ENCODE data around the gene CD244.
"Not testable (repeated sequence)": the region's sequence is repeated elsewhere in the genome, so short reads cannot be mapped to it uniquely, and the experiment has no call there.

CD244 gene, protein sequence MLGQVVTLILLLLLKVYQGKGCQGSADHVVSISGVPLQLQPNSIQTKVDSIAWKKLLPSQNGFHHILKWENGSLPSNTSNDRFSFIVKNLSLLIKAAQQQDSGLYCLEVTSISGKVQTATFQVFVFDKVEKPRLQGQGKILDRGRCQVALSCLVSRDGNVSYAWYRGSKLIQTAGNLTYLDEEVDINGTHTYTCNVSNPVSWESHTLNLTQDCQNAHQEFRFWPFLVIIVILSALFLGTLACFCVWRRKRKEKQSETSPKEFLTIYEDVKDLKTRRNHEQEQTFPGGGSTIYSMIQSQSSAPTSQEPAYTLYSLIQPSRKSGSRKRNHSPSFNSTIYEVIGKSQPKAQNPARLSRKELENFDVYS

DNA sequence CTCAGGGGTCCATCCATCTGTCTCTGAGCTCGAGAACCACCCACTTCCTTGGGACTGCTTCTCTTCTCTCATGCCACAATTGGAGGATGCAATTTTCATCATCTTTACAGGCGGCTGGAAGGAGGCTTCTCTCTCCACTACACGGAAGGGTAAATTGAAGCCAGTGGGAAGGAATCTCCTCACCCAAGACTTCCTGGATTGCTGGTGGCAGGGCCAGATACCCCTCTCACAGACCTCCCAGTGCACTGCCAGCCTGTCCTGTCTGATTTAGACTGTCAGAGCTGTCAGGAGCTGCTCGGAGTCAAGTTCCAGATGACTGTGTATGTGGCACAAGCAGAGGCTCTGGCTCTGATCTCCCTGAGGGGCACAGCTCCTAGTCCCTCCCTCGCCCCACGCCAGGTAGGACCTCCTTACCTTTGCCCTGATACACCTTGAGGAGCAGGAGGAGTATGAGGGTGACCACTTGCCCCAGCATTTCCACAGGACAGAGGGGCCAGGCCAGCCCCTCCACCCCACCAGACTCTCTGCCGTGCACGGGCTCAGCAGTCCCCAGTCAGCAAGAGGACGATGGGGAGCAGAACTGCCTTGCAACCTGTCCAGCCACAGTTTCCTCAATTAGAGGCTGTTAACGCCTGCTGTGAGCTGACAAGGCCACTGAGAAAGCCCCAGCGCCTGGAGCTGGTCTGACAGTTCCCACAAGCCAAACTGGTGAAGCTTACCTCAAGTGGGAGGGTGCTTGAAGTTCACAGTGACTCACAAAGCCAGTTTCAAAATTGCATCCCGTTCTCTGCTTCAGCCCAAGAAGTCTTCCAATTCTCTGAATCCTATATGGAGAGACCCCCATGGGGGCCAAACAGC, at the start of gene CD244:
Gene CD244 (minus strand): TSS at position 685 of the 858 bp plus-strand sequence. CDS start 210 bp downstream, at position 475.
- DNase-seq, result peak; percentile 73

DNA sequence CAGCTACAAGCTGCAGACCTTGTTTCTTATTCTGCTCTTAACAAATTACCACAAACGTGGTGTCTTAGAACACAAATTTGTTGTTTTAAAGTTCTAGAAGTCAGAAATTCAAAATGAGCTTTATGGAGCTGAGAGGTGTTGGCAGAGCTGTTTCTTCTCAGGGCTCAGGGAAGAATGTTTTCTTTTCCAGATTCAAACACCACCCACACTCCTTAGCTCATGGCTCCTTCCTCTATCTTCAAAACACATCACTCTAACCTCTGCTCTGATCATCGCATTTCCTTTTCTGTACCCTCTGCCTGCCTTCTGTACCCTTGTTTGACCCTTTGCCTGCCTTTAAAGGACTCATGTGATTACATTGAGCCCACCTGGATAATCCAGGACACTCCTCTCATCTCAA, 49.2 kb upstream of the CD244 start:
- no peak for DNase-seq

DNA sequence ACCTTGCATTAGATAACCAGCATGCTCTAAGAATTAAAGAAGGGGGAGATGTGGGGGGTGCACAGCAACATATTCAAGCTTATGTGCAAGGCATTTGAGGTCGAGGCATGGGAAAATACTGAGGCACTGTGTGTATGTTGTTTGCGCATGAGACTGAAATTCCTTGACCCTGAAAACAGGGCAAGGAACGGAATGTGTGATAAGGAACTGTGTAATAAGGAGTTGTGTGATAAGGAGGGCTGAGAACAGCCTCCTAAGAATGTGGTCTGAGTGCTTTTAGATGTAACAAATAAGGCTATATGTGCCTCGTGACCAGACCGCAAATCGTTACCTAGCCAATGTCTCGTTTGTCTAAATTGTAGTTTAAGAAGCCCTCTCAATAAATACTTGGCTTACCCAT, 48.8 kb upstream of the CD244 start:
- no peak for DNase-seq

DNA sequence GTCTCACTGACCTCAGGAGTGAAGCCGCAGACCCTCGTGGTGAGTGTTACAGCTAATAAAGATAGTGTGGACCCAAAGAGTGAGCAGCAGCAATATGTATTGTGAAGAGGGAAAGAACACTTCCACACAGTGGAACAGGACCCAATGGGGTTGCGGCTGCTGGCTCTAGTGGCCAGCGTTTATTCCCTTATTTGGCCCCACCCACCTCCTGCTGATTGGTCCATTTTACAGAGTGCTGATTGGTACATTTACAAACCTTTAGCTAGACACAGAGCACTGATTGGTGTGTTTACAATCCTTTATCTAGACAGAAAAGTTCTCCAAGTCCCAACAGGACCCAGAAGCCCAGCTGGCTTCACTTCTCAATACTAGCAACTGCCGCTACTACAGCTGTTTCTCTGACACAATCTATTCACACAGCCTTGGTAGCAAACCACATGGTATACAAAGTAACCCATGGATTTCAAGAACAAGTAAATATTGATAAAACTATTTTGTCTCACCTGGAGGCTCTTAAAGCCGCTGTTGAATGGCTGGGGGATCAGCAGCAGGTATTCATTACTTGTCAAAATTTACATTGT, 47.6 kb upstream of the CD244 start:
- DNase-seq, result no peak

DNA sequence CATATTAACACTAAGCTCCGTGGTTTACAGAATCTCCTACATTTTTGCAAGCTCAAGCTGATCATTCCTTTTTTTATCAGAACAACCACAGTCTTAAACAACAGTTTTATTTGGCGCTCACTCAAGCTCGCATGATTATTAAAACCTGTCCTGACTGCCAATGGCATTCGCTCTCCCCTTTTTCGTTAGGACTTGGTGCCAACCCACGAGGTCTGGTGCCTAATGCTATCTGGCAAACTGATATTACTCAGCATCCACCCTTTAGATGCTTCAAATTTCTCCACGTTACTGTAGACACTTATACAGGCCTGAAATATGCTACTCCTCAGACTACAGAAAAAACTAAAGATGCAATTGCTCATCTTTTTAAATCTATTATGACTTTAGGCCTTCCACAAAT, 45.3 kb upstream of the CD244 start:
- no peak for DNase-seq

DNA sequence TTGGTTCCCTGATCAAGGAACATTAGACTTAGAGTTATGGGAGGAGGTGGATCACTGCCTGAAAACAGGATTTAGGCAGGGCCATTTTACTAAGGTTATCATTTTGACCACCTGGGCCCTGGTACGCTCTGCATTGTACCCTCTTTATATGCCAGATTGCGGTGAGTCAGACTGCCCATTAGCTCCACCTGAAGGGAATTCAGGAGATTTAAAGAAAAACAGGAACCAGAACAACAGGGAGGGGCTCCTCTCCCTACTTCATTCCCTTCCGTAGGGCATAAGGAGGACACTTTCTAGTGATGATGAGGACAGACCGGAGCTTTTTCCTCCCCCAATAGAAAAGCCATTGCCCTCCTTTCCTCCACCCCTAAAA, 42.9 kb upstream of the CD244 start:
- DNase-seq, result no peak

DNA sequence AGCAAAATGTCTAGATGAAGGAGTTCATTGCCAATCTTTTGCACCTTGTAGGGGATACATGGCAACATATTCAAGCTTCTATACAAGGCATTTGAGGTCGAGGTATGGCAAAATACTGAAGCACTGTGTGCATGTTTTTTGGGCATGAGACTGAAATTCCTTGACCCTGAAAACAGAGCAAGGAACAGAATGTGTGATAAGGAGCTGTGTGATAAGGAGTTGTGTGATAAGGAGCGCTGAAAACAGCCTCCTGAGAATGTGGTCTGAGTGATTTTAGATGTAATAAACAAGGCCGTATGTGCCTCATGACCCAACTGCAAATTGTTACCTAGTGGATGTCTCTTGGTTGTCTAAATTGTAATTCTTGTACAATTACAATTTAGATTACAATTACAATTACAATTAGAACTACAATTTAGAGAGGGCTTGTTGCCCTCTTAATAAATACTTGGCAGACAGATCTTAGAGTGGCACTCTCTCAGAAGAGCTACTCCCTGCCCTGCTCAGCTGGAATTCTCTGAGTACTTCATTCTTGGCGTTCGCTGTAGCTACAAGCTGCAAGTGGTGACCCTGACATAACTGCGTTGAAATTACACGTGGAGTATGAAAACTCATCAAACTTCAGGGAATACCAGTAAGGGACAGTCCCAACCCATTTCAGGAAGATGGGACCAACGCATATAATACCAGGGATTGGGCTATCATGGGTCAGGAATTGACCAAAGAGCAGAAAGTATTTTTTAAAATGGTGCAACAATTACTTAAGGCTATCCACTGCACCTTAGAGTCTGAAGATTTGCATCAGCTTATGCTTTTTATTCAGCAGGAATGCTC, 42.3 kb upstream of the CD244 start:
- no peak for DNase-seq

DNA sequence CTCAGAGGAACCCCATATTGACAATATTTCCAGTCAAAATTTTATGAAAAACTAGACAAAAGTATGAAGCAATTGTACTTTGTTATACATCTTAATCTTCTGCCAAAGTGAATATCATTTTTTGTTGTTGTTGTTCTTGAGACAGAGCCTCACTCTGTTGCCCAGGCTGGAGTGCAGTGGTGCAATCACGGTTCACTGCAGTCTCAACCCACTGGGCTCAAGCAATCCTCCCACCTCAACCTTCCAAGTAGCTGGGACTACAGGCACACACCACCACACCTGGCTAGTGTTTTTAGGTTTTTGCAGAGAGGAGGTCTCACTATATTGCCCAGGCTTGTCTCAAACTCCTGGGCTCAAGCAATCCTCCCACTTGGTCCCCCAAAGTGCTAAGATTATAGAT, 39.6 kb upstream of the CD244 start:
- DNase-seq, result not testable (repeated sequence)

DNA sequence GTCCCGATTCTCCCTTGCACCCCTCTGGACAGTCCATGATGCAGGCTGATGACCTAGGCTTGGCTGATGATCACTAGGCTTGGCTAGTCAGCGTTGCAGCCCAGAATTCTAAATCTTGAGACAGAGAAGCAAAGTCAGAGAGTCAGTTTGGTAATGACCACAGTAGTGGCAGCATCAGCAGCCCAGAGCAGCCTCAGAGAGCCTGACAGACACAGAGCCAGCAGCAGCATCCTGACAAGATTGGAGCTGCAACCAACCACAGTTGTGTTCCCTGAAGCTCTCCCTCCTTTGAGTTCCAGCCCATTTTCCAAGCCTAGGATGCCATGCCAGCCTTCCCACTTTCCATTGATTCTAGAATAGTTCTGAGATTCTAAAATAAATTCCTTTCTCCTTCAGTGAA, 39.1 kb upstream of the CD244 start:
- no peak for DNase-seq

DNA sequence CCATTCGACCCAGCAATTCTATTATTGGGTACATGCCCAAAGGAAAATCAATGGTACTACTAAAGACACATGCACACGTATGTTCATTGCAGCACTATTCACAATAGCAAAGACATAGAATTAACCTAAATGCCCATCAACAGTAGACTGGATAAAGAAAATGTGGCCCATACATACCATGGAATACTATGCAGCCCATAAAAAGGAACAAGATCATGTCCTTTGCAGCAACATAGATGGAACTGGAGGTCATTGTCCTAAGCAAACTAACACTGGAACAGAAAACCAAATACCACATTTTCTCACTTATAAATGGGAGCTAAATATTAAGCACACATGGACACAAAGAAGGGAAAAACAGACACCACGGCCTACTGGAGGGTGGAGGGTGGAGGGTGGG, 38.0 kb upstream of the CD244 start:
- not testable (repeated sequence) for DNase-seq

DNA sequence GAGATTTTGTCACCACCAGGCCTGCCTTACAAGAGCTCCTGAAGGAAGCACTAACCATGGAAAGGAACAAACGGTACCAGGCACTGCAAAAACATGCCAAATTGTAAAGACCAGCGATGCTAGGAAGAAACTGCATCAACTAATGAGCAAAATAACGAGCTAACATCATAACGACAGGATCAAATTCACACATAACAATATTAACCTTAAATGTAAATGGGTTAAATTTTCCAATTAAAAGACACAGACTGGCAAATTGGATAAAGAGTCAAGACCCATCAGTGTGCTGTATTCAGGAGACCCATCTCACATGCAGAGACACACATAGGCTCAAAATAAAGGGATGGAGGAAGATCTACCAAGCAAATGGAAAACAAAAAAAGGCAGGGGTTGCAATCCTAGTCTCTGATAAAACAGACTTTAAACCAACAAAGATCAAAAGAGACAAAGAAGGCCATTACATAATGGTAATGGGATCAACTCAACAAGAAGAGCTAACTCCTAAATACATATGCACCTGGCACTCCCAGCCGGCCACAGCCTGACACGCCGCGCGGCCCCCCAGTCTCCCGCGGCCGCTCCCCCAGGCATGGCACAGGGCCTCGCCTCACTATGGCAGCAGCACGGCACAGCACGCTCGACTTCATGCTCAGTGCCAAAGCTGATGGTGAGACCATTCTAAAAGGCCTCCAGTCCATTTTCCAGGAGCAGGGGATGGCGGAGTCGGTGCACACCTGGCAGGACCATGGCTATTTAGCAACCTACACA, 31.9 kb upstream of the CD244 start:
- not testable (repeated sequence) for DNase-seq

DNA sequence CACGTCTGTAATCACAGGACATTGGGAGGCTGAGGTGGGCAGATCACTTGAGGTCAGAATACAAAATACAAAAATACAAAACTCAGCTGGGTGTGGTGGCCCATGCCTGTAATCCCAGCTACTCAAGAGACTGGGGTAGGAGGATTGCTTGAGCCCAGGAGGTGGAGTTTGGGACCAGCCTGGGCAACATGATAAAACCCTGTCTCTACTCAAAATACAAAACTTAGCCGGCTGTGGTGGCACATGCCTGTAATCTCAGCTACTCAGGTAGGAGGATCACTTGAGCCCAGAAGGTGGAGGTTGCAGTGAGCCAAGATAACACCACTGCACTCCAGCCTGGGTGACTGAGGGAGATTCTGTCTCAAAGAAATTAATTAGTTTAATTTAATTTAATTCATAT, 28.8 kb upstream of the CD244 start:
- no peak for DNase-seq

DNA sequence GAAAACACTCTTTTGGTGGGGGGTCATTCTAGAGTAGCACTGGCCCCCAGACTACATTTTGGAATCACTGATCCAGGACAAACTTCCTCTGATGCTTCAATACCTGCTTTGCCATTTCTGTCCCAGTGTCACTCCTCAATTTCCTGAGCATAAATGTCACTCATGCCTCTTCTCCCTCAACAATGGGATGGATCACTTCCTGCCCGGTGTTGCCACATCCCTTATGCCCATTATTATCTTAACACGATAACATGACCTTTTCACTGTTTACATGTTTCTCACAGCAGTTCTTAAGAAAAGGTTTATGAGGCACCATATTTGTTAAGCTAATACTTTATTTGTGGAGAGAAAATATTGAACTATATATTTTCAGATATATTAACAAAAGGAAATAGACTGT, 26.2 kb upstream of the CD244 start:
- DNase-seq, result no peak

DNA sequence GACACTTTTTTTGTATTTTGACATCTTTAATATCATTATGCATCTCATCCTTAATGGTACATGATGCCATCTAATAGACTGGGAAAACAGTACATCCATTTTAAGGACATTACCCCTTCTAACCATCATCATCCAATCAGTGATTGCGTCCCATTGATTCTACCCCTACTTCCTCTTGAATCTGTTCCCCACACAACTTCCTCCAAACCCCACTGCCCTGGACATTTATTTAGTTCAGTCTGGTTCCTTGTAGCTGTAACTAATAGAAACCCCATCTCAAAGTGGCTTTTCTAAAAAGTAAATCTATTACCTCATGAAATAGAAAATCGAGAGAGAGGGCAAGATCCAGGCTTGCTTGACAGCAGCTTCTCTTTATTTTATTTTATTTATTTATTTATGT, 24.4 kb upstream of the CD244 start:
- no peak for DNase-seq

DNA sequence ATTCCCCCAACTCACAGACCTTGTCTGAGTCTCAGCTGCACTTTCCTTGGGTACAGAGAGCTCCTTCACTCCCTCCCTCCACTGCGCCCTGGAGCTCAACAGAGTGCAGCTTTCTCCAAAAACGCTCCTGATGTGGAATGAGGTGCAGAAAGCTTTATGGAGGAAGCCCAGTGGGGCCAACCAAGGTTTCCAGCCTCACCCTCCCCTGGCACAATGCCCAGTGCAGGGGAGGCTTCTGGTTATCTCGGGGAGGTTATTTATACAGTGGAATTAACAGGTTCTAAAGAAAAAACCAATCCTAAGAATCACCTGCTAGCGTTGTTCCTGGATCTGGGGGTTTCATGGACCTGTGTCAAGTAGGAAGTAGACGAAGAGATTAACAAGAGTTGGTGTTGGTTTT, 22.4 kb upstream of the CD244 start, which contains the start of gene ITLN1:
Gene ITLN1 (minus strand): TSS at position 139 of the 400 bp plus-strand sequence. CDS start 303 bp downstream, outside the sequence.
- no peak for DNase-seq

DNA sequence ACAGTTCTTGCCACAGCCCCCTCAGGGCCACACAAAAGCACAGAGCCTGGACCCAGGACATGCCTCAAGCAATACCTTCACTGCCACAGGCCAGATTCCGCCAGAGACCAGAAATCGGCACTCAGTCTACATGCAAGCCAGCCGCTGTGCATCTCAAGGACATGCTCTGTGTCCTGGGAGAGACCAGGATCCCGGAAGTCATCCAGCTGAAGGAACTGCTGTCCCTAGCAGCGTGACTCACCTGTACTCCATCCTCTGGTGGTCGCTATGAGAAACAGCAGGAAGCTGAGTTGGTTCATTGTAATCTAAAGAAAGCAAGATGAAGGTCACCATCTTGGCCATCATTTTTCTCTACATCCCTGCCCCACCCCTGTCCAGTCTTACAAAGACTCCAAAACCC, 21.9 kb upstream of the CD244 start:
- DNase-seq, result no peak

DNA sequence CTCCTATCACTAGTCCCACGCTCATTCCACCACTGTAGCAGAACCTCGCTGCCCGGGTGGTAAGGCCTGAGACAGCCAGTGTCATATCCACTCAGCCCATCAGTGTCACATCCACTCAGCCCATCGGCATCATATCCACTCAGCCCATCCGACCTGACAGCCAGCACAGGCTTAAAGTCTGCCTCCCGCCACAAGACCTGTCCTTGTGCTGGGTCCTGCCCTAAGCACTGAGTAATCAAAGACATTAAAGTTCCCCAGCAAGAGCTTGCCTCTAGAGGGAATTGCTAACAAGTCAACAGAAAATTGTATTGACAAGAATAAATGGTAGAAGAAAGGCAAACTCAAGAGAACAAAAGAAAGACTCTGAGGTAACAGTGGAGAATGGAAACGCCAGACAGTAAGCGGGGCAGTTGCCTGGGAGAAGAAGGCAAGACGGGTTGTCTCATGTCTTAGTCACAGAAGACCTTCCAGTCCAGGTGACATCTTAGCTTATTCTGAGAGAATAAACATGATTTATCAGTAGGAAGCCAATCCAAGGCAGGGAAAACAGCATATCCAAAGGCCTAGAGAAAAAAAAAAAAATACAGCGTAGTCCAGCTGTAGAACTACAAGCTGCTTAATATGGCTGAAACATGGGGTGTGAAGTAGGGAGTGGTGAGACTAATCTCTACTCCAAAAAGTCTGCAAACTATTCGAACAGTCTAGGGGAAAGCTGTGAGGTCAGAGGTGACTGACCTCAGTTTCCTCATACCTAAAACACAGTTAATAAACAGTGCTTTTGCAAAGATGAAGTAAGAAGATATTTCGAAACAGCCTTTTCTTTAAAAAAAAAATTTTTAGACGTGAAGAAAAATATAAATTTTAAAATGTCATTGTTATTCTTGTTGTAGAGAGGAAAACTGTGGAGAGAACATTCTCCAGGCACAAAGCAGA, 21.2 kb upstream of the CD244 start:
- no peak for DNase-seq

DNA sequence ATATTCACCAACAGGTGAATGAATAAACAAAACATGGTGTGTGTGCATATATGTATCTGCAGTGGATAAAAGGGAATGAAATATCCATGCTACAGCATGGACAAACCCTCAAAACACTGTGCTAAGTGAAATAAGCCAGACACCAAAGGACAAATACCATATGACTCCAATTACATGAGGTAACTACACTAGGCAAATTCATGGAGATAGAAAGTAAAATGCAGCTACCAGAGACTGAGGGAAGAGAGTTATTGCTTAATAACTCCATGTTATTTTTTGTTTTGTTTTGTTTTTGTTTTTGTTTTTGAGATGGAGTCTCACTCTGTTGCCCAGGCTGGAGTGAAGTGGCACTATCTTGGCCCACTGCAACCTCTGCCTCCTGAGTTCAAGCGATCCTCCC, 19.9 kb upstream of the CD244 start:
- no peak for DNase-seq

DNA sequence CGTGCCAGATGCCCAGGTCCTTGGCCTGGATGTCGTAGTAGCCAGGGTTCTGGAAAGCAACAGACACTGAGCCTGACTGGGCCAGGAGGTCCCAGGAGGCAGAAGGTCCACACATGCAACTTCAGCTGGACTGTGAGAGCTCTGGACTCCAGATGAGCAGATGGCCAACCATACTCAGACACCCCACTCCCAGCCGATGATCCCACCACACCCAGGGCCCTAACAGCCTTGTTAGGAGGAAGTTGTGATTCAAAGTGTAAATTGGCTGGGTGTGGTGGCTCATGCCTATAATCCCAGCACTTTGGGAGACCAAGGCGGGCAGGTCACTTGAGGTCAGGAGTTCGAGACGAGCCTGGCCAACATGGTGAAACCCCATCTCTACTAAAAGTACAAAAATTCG, 18.6 kb upstream of the CD244 start:
- DNase-seq, result not testable (repeated sequence)

DNA sequence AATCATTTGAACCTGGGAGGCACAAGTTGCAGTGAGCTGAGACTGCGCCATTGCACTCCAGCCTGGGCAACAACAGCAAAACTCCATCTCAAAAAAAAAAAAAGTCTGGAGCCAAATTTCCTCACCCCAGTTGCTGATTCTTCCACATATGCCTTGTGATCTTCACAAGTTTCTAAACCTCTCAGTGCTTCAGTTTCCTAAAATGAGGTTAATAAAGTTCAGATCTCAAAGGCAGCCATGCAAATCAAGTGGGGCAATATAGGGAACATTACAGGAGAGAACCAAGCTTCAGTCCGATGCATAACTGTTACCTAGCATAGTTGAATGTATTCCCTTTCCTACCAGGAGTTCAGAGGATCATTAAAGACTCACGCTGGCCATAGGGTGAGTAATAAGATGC, 17.5 kb upstream of the CD244 start:
- DNase-seq, result no peak

DNA sequence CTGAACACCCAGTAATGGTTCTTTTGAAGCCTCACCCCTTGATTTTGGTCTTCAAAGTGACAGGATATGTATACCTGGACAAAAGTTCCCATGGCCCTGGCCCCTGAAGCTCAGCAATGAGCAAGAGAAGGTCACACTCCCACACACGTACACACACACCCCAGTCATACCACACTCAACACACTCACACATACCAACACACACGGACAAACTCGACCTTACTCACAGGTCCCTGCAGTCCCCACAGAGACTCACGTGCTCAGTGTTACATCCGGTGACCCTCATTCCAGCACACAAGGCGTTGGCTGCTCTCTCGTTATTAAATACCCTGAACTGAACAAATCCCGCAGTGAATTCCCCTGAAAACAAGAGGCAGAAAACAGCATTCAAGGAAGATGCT, 16.4 kb upstream of the CD244 start:
- DNase-seq, result no peak
